Panc1 (cell line): ENCODE data around the gene RTL1.

ENCODE experiments used
- CTCF ChIP-seq: fragments of 450-650 bp; IDR thresholded peaks from 2 replicates; pipeline ENCODE4 v1.5.1; 2017; ENCODE audit warnings: mild to moderate bottlenecking
- TCF7L2 ChIP-seq: IDR thresholded peaks from 2 replicates; pipeline ENCODE4 v1.6.1; 2011; ENCODE audit warnings: mild to moderate bottlenecking, low read depth, low read length, inconsistent platforms

GRCh38 chr14:100895411-100895810 is 8.1 kb downstream of the RTL1 start:
- TF ChIP-seq CTCF (no peak), TCF7L2 (no peak)
